Measurements from ENCODE around the gene CHRND. TPM values are rescaled to one million over a fixed set of nuclear protein-coding genes. Genes with fewer than 3 reads are reported as not detected.

The CHRND gene
- total and polyA plus RNA-seq, 2 of the 13 experiments (the other 11 are each of a cell fraction or from before 2014, with no cell fraction given), result 0.18 TPM; not detected in 1

- TF ChIP-seq, protein P1, sequence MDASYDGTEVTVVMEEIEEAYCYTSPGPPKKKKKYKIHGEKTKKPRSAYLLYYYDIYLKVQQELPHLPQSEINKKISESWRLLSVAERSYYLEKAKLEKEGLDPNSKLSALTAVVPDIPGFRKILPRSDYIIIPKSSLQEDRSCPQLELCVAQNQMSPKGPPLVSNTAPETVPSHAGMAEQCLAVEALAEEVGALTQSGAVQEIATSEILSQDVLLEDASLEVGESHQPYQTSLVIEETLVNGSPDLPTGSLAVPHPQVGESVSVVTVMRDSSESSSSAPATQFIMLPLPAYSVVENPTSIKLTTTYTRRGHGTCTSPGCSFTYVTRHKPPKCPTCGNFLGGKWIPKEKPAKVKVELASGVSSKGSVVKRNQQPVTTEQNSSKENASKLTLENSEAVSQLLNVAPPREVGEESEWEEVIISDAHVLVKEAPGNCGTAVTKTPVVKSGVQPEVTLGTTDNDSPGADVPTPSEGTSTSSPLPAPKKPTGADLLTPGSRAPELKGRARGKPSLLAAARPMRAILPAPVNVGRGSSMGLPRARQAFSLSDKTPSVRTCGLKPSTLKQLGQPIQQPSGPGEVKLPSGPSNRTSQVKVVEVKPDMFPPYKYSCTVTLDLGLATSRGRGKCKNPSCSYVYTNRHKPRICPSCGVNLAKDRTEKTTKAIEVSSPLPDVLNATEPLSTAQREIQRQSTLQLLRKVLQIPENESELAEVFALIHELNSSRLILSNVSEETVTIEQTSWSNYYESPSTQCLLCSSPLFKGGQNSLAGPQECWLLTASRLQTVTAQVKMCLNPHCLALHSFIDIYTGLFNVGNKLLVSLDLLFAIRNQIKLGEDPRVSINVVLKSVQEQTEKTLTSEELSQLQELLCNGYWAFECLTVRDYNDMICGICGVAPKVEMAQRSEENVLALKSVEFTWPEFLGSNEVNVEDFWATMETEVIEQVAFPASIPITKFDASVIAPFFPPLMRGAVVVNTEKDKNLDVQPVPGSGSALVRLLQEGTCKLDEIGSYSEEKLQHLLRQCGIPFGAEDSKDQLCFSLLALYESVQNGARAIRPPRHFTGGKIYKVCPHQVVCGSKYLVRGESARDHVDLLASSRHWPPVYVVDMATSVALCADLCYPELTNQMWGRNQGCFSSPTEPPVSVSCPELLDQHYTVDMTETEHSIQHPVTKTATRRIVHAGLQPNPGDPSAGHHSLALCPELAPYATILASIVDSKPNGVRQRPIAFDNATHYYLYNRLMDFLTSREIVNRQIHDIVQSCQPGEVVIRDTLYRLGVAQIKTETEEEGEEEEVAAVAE (CRISPR knock-in tag; IDR thresholded peaks at IDR 0.05; ENCODE audit: borderline replicate concordance), result no peak
- TF ChIP-seq FOXP4 (CRISPR knock-in tag; IDR thresholded peaks at IDR 0.05), result no peak
- TF ChIP-seq TCF12 (IDR thresholded peaks at IDR 0.05), result no peak
- TF ChIP-seq TCF12 (CRISPR knock-in tag; IDR thresholded peaks at IDR 0.05), result no peak
- no peak for TF ChIP-seq YY1 (IDR thresholded peaks at IDR 0.05; ENCODE audit: insufficient read depth, insufficient replicate concordance, low read depth, low read length)
- no peak for TF ChIP-seq RFXAP (CRISPR knock-in tag; IDR thresholded peaks at IDR 0.05; ENCODE audit: borderline replicate concordance)
- TF ChIP-seq, protein P2, sequence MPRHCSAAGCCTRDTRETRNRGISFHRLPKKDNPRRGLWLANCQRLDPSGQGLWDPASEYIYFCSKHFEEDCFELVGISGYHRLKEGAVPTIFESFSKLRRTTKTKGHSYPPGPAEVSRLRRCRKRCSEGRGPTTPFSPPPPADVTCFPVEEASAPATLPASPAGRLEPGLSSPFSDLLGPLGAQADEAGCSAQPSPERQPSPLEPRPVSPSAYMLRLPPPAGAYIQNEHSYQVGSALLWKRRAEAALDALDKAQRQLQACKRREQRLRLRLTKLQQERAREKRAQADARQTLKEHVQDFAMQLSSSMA (CRISPR knock-in tag; IDR thresholded peaks at IDR 0.05), result no peak; the same call in 1 of the 2 replicates
- TF ChIP-seq, protein P3, sequence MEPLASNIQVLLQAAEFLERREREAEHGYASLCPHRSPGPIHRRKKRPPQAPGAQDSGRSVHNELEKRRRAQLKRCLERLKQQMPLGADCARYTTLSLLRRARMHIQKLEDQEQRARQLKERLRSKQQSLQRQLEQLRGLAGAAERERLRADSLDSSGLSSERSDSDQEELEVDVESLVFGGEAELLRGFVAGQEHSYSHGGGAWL (CRISPR knock-in tag; IDR thresholded peaks at IDR 0.05), result 0 out of 2 replicates have a peak, but pooled peaks have one; percentile 63
- TF ChIP-seq ZNF496 (CRISPR knock-in tag; IDR thresholded peaks at IDR 0.05; ENCODE audit: insufficient replicate concordance), result no peak
- TF ChIP-seq XBP1 (CRISPR knock-in tag; IDR thresholded peaks at IDR 0.05), result no peak
- TF ChIP-seq ZSCAN12 (CRISPR knock-in tag; IDR thresholded peaks at IDR 0.05), result no peak
- TF ChIP-seq, protein P4, sequence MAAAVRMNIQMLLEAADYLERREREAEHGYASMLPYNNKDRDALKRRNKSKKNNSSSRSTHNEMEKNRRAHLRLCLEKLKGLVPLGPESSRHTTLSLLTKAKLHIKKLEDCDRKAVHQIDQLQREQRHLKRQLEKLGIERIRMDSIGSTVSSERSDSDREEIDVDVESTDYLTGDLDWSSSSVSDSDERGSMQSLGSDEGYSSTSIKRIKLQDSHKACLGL (CRISPR knock-in tag; IDR thresholded peaks at IDR 0.05), result no peak
- peak; percentile 58 for TF ChIP-seq PHF8 (CRISPR knock-in tag; IDR thresholded peaks at IDR 0.05)
- TF ChIP-seq ZNF337 (CRISPR knock-in tag; IDR thresholded peaks at IDR 0.05; ENCODE audit: borderline replicate concordance, low read depth), result no peak
- no peak for TF ChIP-seq IRF1 (CRISPR knock-in tag; IDR thresholded peaks at IDR 0.05; ENCODE audit: low read depth)
These were observed 2.0 kb upstream of the CHRND start (continued) for GRCh38 chr2:232523682-232524597.
